Erythroblast (primary cell): Measurements from ENCODE around the gene LILRA2.
"Not testable (repeated sequence)": the region's sequence is repeated elsewhere in the genome, so short reads cannot be mapped to it uniquely, and the experiment has no call there.

Source experiments
- DNase-seq, 2 experiments: peaks; one replicate each; lab custom pipeline; 2025; lab: John Stamatoyannopoulos, UW
- GATA1 ChIP-seq: IDR thresholded peaks from 2 replicates; pipeline ENCODE4 v1.6.1; 2011; ENCODE audit warnings: low read depth, mild to moderate bottlenecking, control low read depth, low read length, moderate library complexity
- POLR2A ChIP-seq: IDR thresholded peaks from 2 replicates; pipeline ENCODE4 v1.6.1; 2011; ENCODE audit warnings: mild to moderate bottlenecking, low read length

The LILRA2 gene

GRCh38 chr19:54552913-54553310 lies 20.7 kb upstream of the LILRA2 start:
- DNase-seq = no peak
- TF ChIP-seq GATA1 (no peak), POLR2A (no peak)

GRCh38 chr19:54554006-54554405 lies 19.6 kb upstream of the LILRA2 start:
- no peak for DNase-seq
- TF ChIP-seq GATA1 (no peak), POLR2A (no peak)

- no peak for DNase-seq
- TF ChIP-seq POLR2A = no peak
- no peak for TF ChIP-seq GATA1
These were observed 18.7 kb upstream of the LILRA2 start for GRCh38 chr19:54554896-54555295.

GRCh38 chr19:54556194-54556593 lies 17.4 kb upstream of the LILRA2 start:
- DNase-seq = no peak
- TF ChIP-seq GATA1 = no peak
- TF ChIP-seq POLR2A = no peak

GRCh38 chr19:54558339-54558738 lies 15.3 kb upstream of the LILRA2 start:
- no peak for DNase-seq
- no peak for TF ChIP-seq POLR2A
- TF ChIP-seq GATA1 = no peak

- no peak for DNase-seq
- TF ChIP-seq POLR2A (no peak), GATA1 (no peak)
These were observed 12.7 kb upstream of the LILRA2 start for GRCh38 chr19:54560881-54561385.

GRCh38 chr19:54561840-54562239 lies 11.8 kb upstream of the LILRA2 start:
- no peak for TF ChIP-seq GATA1
- no peak for TF ChIP-seq POLR2A
- DNase-seq = no peak

- not testable (repeated sequence) for DNase-seq
These were observed 10.4 kb upstream of the LILRA2 start for GRCh38 chr19:54563206-54563605.

GRCh38 chr19:54570316-54570715 lies 3.3 kb upstream of the LILRA2 start:
- DNase-seq = no peak
- TF ChIP-seq GATA1 (no peak), POLR2A (no peak)

- not testable (repeated sequence) for DNase-seq
These were observed 1.6 kb upstream of the LILRA2 start for GRCh38 chr19:54571715-54572615.

- DNase-seq = no peak
- TF ChIP-seq GATA1 (no peak), POLR2A (no peak)
These were observed 786 bp upstream of the LILRA2 start for GRCh38 chr19:54572696-54573311.

- no peak for TF ChIP-seq GATA1
- TF ChIP-seq POLR2A = no peak
These were observed 461 bp downstream of the LILRA2 start for GRCh38 chr19:54574051-54574450.

GRCh38 chr19:54574527-54575056 lies 1.0 kb downstream of the LILRA2 start:
- TF ChIP-seq POLR2A (no peak), GATA1 (no peak)
- DNase-seq = no peak

More at GRCh38 chr19:54574051-54574450, 461 bp downstream of the LILRA2 start:
- DNase-seq = no peak

GRCh38 chr19:54575205-54575604 lies 1.6 kb downstream of the LILRA2 start:
- not testable (repeated sequence) for DNase-seq
